Liver (tissue), 9 donors: ENCODE results near the gene TPCN1. TPM values are rescaled to one million over a fixed set of nuclear protein-coding genes. Genes with fewer than 3 reads are reported as not detected.

ENCODE experiments used
- DNase-seq: peaks from one replicate; pipeline ENCODE4 v3.0.0-alpha.2; 2017; ENCODE audit warnings: low spot score
- H3K27ac ChIP-seq, 2 donors: one replicate each; pipeline ENCODE4 v1.7.0; 2013; ENCODE audit warnings: inconsistent platforms in 2 of 2, low read length in 2 of 2, control low read depth in 1 of 2, low read depth in 1 of 2, mild to moderate bottlenecking in 1 of 2
- H3K27me3 ChIP-seq, 4 donors: one replicate each; pipeline versions ENCODE4 v1.6.1 to v1.7.0; 2013; ENCODE audit warnings: low read length in 3 of 4, inconsistent platforms in 1 of 4, mild to moderate bottlenecking in 1 of 4, moderate library complexity in 1 of 4; ENCODE audit not compliant: control insufficient read depth in 4 of 4, insufficient read depth in 4 of 4
- H3K36me3 ChIP-seq, 4 donors: one replicate each; pipeline versions ENCODE4 v1.6.1 to v1.7.0; 2013; ENCODE audit warnings: low read length in 3 of 4, mild to moderate bottlenecking in 3 of 4, low read depth in 1 of 4, moderate library complexity in 1 of 4; ENCODE audit not compliant: control insufficient read depth in 4 of 4, insufficient read depth in 3 of 4
- H3K4me1 ChIP-seq, 4 donors: one replicate each; pipeline versions ENCODE4 v1.6.1 to v1.7.0; 2013; ENCODE audit warnings: low read length in 3 of 4, mild to moderate bottlenecking in 3 of 4, moderate library complexity in 1 of 4; ENCODE audit not compliant: control insufficient read depth in 4 of 4, insufficient read depth in 4 of 4
- H3K4me3 ChIP-seq, 3 donors: one replicate each; pipeline versions ENCODE4 v1.6.1 to v1.7.0; 2013; ENCODE audit warnings: low read length in 3 of 3, control low read depth in 1 of 3, low read depth in 1 of 3, mild to moderate bottlenecking in 1 of 3
- H3K9ac ChIP-seq, 2 donors: one replicate each; pipeline ENCODE4 v1.7.0; 2013; ENCODE audit warnings: low read length in 2 of 2, mild to moderate bottlenecking in 2 of 2, moderate library complexity in 2 of 2, control low read depth in 1 of 2, low read depth in 1 of 2
- H3K9me3 ChIP-seq, 4 donors: one replicate each; pipeline versions ENCODE4 v1.6.1 to v1.7.0; 2013; ENCODE audit warnings: low read length in 3 of 4; ENCODE audit not compliant: control insufficient read depth in 4 of 4
- EGR1 ChIP-seq, 2 donors: IDR thresholded peaks; 2 replicates each; pipeline ENCODE4 v1.6.1; 2016 to 2018; ENCODE audit warnings: antibody characterized with exemption in 2 of 2, low read depth in 2 of 2
- FOXA1 ChIP-seq: IDR thresholded peaks from 2 replicates; pipeline ENCODE4 v1.6.1; 2016; ENCODE audit warnings: antibody characterized with exemption
- FOXA2 ChIP-seq: IDR thresholded peaks from 2 replicates; pipeline ENCODE4 v1.6.1; 2016; ENCODE audit warnings: antibody characterized with exemption
- GABPA ChIP-seq, 2 donors: IDR thresholded peaks in 1 of 2; conservative IDR thresholded peaks in 1 of 2; 2 replicates each; pipeline ENCODE4 v1.6.1; 2016; ENCODE audit warnings: antibody characterized with exemption in 2 of 2, mild to moderate bottlenecking in 1 of 2, moderate library complexity in 1 of 2
- JUND ChIP-seq, 2 donors: IDR thresholded peaks; 2 replicates each; pipeline ENCODE4 v1.6.1; 2016; ENCODE audit warnings: antibody characterized with exemption in 2 of 2
- NR2F2 ChIP-seq: IDR thresholded peaks from 2 replicates; pipeline ENCODE4 v1.6.1; 2016; ENCODE audit warnings: antibody characterized with exemption
- RAD21 ChIP-seq, 2 donors: IDR thresholded peaks; 2 replicates each; pipeline ENCODE4 v1.6.1; 2016; ENCODE audit warnings: antibody characterized with exemption in 2 of 2, mild to moderate bottlenecking in 2 of 2
- RXRA ChIP-seq, 2 donors: IDR thresholded peaks; 2 replicates each; pipeline ENCODE4 v1.6.1; 2017 to 2018; ENCODE audit warnings: antibody characterized with exemption in 2 of 2, mild to moderate bottlenecking in 1 of 2
- TAF1 ChIP-seq: conservative IDR thresholded peaks from 2 replicates; pipeline ENCODE4 v1.6.1; 2016; ENCODE audit warnings: antibody characterized with exemption, mild to moderate bottlenecking
- YY1 ChIP-seq: IDR thresholded peaks from 2 replicates; pipeline ENCODE4 v1.6.1; 2016; ENCODE audit warnings: antibody characterized with exemption, mild to moderate bottlenecking
- WGBS: extraction: QIAGEN DNeasy Blood & Tissue Kit; methylation state at CpG from one replicate; pipeline ENCODE4 v1.1.7; 2013; 5-methylcytosine and 5-hydroxymethylcytosine counted together
- polyA plus RNA-seq, 2 donors: library from polyadenylated mRNA; stranded (reverse) in 1 of 2; unstranded in 1 of 2; fragments of 200-250 nt in 1 of 2; fragments of >200 nt in 1 of 2; fragmentation: Nextera tagmentation in 1 of 2; extraction: Ambion mirVana in 1 of 2; gene quantifications; one replicate each; pipeline versions ENCODE4 v1.2.1 to v1.2.3, GENCODE V29; 2013 to 2015
- total RNA-seq, 2 donors: library from RNA; depleted of rRNA; stranded (reverse); fragments of >200 nt; gene quantifications; one replicate each; pipeline ENCODE4 v1.2.3, GENCODE V29; 2014
- TF ChIP-seq, protein P1 (sequence below): IDR thresholded peaks from 2 replicates; pipeline ENCODE4 v1.6.1; 2016; ENCODE audit warnings: antibody characterized with exemption, mild to moderate bottlenecking
- TF ChIP-seq, protein P2 (sequence below): IDR thresholded peaks from 2 replicates; pipeline ENCODE4 v1.6.1; 2016; ENCODE audit warnings: antibody characterized with exemption
- donor health status: healthy.
- donor health status: healthy.
- donor health status: healthy.
- donor health status: healthy.
- donor health status: healthy.

The TPCN1 gene
- total and polyA plus RNA-seq, 4 donors = 8.6 to 19.2 (median 13.7) TPM

DNA sequence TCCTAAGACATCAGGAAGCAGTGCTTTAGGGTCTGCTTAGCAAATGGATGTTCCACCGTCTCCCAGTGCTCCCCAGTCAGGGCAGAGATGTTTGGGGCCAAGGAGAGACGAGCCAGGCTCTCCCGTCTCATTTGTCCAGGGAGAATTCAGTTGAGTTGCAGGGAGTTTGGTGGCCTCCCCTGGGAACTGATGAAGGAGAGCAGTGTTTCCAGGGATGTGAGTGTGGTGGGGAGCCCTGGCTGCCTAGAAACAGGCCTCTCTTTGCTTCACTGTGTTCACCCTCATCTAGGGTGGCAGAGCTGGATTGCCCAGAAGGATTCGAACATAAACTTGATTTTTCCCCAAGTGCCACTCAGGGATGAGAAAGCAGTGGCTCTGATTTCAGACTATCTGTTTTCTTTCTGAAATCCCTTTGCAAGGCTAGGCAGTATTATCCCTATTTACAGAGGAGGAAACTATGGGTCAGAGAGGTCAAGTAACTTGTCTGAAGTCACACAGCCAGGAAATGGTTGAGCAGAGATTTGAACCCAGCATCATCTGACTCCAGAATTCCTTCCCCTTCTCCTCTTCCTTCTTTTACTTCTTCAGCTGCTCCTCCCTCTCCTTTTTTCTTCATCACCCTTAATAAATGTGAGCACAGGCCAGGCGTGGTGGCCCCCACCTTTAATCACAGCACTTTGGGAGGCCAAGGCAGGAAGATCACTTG lies 6.6 kb downstream of the TPCN1 start:
- H3K4me1 ChIP-seq = peaks cover 3 to 19% (median 7%) of the 10 kb centered on the region in 4 donors
- 92% methylated on average over 5 of the region's 5 CpGs for WGBS
- no peak overlapping the region for H3K9ac ChIP-seq
- TF ChIP-seq JUND (IDR thresholded peaks at IDR 0.05) = no peak
- peak; percentile 28 for TF ChIP-seq NR2F2
- no peak overlapping the region for H3K27ac ChIP-seq
- no peak overlapping the region for H3K4me3 ChIP-seq
- H3K27me3 ChIP-seq = no peaks in the 10 kb centered on the region
- no peak for DNase-seq
- no peaks in the 10 kb centered on the region for H3K9me3 ChIP-seq
- peaks cover 0 to 36% (median 26%) of the 10 kb centered on the region in 4 donors for H3K36me3 ChIP-seq

DNA sequence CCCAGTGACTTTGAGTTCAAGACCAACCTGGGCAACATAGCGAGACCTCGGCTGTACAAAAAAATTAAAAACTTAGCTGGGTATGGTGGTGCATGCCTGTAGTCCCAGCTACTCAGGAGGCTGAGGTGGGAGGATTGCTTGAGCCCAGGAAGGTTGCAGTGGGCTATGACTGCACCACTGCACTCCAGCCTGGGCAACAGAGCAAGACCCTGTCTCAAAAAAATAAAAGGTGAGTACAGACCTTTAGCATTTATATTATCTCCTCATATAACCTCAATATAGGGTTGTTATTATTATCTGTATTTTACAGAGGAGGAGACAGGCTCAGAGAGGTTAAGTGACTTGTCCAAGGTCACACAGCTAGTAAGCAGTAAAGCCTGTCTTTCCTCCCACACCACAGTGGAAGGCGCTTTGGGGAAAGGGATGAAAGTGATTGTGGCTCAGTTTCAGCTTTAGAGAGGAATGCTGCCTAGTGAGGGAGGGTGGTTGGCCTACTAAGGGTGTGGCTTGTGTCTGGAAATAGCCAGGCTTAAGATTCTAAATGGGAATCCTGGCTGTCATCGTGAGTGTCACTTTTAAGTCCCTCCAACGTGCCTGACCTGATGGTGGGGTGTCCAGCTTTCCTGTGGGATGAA lies 7.2 kb downstream of the TPCN1 start:
- Histone ChIP-seq H3K9ac (no peak overlapping the region), H3K36me3 (peaks cover 2 to 38% (median 26%) of the 10 kb centered on the region in 4 donors), H3K4me1 (peaks cover 3 to 17% (median 5%) of the 10 kb centered on the region in 4 donors), H3K27ac (no peak overlapping the region), H3K4me3 (no peak overlapping the region), H3K9me3 (no peaks in the 10 kb centered on the region), H3K27me3 (no peaks in the 10 kb centered on the region)
- TF ChIP-seq JUND (IDR thresholded peaks at IDR 0.05) (no peak), YY1 (no peak), RXRA (IDR thresholded peaks at IDR 0.05) (no peak), EGR1 (IDR thresholded peaks at IDR 0.05; ENCODE audit: low read depth in 2 of 2) (no peak), GABPA (IDR thresholded peaks at IDR 0.05 in 1 of 2, conservative IDR thresholded peaks at IDR 0.05 in 1 of 2) (no peak)
- 89% methylated on average over 5 of the region's 5 CpGs for WGBS
- DNase-seq = no peak

DNA sequence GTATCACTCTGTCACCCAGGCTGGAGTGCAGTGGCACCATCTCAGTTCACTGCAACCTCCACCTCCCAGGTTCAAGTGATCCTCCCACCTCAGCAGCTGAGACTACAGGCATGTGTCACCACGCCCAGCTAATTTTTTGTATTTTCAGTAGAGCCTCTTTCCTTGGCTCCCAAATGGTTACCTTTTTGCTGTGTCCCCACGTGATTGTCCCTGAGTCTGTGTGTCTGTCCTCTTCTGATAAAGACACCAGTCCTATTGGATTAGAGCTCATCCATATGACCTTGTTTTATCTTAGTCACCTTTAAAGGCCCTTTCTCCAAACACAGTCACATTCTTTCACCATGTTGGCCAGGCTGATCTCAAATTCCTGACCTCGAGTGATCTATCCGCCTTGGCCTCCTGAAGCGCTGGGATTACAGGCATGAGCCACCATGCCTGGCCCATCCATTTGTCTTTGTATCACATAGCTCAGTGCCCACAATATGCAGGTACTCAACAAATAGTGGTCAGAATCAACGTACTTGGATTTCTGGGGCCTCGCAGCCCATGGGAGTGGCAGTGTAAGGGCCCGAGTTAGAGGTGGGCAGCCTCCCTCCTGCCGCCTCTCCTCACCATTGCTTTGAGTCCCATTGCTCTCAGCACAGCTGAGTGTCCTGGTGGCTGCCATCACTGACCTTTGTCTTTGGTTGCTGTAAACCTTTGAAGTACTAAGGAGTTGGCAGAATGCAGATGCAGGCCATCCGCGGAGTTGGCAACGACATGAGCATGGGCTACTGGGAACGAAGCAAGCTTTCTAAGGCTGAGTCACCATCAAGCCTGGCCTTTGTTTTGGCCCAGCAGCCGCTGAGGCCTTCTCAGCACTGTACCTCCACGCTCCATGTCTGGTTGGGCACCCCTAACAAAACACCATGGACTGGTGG lies 9.3 kb downstream of the TPCN1 start:
- H3K27ac ChIP-seq = no peak overlapping the region

More for the DNA sequence above, 9.3 kb downstream of the TPCN1 start:
- peaks cover 0 to 16% (median under 1%) of the 10 kb centered on the region in 4 donors for H3K4me1 ChIP-seq
- WGBS = 90% methylated on average over 15 of the region's 15 CpGs
- no peak for TF ChIP-seq JUND (IDR thresholded peaks at IDR 0.05)
- TF ChIP-seq TAF1 = no peak
- TF ChIP-seq, protein P1, sequence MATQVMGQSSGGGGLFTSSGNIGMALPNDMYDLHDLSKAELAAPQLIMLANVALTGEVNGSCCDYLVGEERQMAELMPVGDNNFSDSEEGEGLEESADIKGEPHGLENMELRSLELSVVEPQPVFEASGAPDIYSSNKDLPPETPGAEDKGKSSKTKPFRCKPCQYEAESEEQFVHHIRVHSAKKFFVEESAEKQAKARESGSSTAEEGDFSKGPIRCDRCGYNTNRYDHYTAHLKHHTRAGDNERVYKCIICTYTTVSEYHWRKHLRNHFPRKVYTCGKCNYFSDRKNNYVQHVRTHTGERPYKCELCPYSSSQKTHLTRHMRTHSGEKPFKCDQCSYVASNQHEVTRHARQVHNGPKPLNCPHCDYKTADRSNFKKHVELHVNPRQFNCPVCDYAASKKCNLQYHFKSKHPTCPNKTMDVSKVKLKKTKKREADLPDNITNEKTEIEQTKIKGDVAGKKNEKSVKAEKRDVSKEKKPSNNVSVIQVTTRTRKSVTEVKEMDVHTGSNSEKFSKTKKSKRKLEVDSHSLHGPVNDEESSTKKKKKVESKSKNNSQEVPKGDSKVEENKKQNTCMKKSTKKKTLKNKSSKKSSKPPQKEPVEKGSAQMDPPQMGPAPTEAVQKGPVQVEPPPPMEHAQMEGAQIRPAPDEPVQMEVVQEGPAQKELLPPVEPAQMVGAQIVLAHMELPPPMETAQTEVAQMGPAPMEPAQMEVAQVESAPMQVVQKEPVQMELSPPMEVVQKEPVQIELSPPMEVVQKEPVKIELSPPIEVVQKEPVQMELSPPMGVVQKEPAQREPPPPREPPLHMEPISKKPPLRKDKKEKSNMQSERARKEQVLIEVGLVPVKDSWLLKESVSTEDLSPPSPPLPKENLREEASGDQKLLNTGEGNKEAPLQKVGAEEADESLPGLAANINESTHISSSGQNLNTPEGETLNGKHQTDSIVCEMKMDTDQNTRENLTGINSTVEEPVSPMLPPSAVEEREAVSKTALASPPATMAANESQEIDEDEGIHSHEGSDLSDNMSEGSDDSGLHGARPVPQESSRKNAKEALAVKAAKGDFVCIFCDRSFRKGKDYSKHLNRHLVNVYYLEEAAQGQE = no peak
- no peak for TF ChIP-seq EGR1 (IDR thresholded peaks at IDR 0.05; ENCODE audit: low read depth in 2 of 2)
- TF ChIP-seq RAD21 (IDR thresholded peaks at IDR 0.05) = no peak
- no peak for TF ChIP-seq FOXA1
- TF ChIP-seq, protein P2, sequence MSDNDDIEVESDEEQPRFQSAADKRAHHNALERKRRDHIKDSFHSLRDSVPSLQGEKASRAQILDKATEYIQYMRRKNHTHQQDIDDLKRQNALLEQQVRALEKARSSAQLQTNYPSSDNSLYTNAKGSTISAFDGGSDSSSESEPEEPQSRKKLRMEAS = no peak
- TF ChIP-seq YY1 = no peak
- TF ChIP-seq GABPA (IDR thresholded peaks at IDR 0.05 in 1 of 2, conservative IDR thresholded peaks at IDR 0.05 in 1 of 2) = no peak
- TF ChIP-seq FOXA2 = no peak
- no peak overlapping the region for H3K9ac ChIP-seq
- H3K9me3 ChIP-seq = no peaks in the 10 kb centered on the region
- peaks cover 2 to 38% (median 29%) of the 10 kb centered on the region in 4 donors for H3K36me3 ChIP-seq
- no peak overlapping the region for H3K4me3 ChIP-seq
- no peaks in the 10 kb centered on the region for H3K27me3 ChIP-seq
- DNase-seq = no peak
